Lung microvascular endothelial cell (primary cell): ENCODE results near the gene DSTN. TPM values are rescaled to one million over a fixed set of nuclear protein-coding genes. Genes with fewer than 3 reads are reported as not detected.

Source experiments
- DNase-seq, 2 donors: peaks; one replicate each; pipeline versions ENCODE4 v3.0.0 to v3.0.0-alpha.2; 2010; ENCODE audit warnings: low read depth in 2 of 2
- total RNA-seq: library from RNA; depleted of rRNA; stranded (reverse); fragments of >200 nt; gene quantifications from 2 replicates; pipeline ENCODE4 v1.2.1, GENCODE V29; 2014

Gene DSTN
- total RNA-seq, 1 donor from 2014 or later: 59.3 TPM

DNA sequence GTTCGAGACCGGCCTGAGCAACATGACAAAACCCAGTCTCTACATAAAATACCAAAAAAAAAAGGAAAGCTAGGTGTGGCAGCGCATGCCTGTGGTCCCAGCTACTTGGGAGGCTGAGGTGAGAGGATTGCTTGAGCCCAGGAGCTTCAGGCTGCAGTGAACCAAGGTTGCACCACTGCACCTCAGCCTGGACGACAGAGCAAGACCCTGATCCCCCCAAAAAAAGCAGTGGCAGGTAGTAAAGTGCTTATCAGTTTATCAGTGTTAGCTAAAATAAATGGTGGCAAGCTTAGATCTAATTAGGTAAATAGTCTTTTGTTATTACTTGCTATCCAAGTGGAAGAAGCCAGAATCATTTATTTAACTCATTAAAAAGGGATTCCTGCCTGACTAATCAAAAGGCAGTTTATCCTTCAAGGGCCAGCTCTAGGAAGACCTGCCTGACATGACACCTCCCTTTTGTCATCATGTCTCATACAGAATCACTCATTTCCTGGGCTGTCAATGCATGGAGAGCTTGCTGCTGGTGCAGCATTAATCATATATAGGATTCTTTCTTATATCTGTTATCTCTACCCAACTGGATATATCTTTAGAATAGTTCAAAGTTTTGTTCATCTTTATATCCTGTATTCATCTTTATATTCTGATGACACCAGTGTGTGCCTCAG, 9.6 kb downstream of the DSTN start:
- DNase-seq: peak in 1 of 2 donors; percentile 58

GRCh38 chr20:17580895-17581294, 11.0 kb downstream of the DSTN start:
- DNase-seq: no peak

DNA sequence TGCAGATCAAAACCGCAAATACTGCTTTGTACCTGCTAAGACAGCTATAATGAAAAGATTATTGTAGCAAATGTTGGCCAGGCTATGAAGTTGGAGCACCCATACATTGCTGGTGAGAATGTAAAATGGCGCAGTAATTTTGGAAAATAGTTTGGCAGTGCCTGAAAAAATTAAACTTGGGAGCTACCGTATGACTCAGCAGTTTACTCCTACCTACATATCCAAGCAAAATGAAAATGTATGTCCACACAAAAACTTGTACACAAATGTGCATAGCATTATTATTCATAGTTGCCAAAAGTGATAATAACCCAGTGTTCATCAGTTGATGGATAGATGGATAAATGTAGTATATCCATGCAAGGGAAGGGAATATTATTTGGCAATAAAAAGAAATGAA, 13.3 kb downstream of the DSTN start:
- no peak for DNase-seq

- no peak for DNase-seq
Observed at GRCh38 chr20:17584689-17585088, 14.8 kb downstream of the DSTN start.

GRCh38 chr20:17586250-17586649, 16.4 kb downstream of the DSTN start:
- no peak for DNase-seq

DNA sequence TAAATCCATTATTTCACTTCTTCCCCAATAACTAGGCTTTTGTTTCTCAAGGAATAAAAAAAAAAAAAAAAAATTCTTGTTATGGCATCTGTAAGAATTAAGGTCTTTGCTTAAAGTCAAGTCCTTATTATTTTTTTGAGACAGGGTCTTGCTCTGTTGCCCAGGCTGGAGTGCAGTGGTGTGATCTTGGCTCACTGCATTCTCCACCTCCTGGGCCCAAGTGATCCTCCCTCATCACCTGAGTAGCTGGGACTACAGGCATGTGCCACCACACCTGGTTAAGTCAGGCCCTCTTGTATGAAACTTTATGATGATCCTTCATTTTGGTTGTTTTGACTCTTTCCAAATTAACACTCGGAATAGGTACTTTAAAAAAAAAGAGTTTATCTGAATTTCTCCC, 17.3 kb downstream of the DSTN start:
- DNase-seq: no peak

- DNase-seq: no peak
Observed at GRCh38 chr20:17587824-17588223, 17.9 kb downstream of the DSTN start.

DNA sequence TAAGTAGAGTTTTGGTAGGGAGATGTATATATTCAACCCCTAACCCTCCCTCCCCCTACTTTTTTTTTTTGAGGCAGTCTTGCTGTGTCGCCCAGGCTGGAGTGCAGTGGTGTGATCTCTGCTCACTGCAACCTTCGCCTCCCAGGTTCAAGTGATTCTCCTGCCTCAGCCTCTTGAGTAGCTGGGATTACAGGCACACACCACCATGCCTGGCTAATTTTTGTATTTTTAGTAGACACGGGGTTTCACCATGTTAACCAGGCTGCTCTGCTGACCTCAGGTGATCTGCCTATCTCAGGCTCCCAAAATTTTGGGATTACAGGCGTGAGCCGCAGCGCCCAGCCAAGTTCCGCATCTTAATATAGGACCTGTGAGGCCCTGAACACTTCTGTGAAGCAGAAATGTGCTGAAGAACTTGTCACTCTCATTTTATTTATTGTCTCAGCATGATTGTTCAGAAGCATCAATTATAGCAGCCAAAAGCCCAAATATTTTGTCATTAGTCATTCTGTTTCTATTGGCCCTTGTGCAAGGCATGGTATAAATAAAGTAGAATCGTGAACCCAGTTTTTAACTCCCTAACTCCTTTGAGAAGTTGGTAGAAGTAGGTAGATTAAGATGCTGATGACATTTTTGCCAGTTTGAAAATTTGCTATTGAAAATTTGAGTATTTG, 19.4 kb downstream of the DSTN start:
- no peak for DNase-seq

DNA sequence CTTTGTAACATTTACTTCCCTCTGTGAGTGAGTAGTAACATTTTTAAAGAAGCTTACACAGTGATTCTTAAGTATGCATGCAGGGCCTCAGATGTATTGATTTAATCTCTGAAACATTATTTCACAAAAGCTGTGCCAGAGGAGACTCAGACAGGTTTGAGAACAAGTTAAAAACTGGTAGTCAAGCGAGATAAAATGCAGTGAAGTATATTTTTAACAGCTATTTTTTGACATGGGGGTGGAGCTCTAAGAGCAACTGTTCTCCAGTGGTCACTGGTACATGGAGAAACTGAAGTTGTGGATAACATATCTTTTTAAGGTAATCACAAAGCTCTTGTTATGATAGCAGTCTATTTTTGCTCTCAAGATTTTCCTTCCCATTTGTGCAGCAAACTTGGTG, 20.4 kb downstream of the DSTN start:
- DNase-seq: no peak

DNA sequence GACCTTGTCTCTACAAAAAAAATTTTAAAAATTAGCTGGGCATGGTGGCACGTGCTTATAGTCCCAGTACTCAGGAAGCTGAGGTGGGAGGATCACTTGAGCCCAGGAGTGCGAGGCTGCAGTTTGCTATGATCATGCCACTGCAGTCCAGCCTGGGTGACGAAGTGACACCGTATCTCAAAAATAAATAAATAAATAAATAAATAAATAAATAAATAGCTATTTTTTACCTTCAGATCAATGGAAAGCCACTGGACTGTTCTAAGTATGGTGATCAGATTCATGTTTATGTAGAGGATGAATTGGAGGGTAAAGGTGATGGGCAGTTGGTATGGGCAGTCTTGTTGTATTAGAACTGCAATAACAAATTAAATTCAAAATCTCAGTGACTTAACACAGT, 24.0 kb downstream of the DSTN start:
- no peak for DNase-seq

DNA sequence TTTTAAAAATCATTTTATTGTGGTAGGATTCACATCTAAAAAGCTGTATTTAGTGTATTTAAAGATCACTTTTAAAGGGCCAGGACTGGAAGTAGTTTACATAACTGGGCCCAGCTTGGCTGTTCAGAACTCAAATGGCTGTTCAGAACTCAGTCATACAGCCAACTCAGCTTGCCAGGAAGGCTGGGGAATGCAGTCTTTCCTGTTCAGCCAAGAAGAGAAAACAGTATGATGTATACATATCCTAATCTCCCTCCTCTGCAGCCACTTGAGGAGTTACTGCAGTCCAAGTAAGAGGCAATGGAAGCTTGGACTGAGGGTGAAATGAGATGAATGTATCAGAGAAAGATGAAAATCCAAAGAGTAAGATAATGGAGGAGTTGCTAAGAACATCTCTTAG, 24.6 kb downstream of the DSTN start:
- peak; percentile 36 to 89 for DNase-seq

DNA sequence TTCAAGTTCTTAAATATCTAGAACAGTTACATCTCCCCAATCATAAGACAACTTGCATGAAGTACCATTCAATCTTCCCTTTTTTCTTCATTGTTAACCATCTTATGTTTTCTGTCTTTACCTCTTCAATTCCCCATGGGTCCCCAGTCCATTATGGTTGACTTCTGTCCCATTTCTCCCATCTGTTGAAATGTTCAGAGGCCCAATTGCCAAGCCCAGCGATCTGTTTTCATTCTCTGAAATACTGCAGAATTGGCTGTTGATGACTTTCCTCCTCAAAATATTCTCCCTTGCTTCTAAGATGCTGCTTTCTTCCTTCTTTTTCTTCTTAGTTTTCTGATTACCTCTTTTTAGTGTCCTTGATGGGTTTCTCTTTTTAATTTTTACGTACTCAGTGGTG, 26.0 kb downstream of the DSTN start:
- DNase-seq: no peak

DNA sequence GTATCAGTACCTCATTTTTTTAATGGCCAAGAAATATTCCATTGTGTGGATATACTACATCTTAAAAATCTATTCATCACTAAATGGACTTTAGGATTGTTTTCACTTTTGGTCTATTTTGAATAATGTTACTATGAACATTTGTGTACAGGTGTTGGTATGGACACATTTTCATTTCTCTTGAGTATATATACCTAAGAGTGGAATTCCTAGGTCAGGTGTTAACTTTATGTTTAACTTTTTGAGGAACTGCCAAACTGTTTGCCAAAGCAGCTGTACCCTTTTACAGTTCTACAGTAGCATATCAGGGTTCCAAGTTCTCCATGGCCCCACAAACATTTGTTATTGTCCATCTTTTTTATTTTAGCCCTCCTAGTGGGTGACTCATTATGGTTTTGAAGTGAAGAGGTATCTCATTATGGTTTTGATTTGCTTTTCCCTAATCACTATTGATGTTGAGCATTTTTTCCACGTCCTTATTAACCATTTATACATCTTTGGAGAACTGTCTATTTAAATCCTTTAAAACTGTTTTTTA, 28.2 kb downstream of the DSTN start:
- DNase-seq: no peak

DNA sequence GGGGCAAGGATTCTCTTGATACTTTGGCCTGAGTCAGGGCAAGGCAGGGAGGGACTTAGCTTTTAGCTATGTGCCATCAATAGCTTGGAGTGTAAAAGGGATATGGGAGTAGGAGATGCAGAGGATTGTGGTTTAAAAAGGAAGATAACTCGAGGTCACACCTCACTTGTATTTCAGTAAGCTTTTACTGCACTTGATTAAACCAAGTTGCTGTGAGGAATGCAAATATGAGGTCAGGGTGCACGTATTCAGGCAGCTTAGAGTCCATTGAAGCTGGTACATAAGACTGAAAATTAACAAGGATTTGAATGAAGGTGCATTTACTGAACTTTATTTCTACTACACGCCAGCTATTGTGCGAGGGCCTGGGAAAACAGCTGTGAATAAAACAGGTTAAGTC, 32.1 kb downstream of the DSTN start:
- no peak for DNase-seq

DNA sequence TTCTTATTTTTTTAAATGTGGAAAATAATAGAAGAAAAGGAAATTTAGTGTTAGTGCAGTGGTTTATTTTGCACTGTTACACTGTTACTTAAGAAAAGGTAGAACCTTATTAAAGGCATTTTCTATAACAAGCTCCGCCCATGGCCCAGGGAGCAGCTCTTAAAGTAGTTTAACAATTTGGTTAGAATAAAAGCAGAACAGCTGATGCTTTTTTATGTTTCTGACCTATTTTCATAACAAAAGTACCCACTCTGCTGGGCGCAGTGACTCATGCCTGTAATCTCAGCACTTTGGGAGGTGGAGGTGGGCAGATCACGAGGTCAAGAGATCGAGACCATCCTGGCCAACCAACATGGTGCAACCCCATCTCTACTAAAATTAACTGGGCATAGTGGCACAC, 32.6 kb downstream of the DSTN start:
- DNase-seq: no peak

DNA sequence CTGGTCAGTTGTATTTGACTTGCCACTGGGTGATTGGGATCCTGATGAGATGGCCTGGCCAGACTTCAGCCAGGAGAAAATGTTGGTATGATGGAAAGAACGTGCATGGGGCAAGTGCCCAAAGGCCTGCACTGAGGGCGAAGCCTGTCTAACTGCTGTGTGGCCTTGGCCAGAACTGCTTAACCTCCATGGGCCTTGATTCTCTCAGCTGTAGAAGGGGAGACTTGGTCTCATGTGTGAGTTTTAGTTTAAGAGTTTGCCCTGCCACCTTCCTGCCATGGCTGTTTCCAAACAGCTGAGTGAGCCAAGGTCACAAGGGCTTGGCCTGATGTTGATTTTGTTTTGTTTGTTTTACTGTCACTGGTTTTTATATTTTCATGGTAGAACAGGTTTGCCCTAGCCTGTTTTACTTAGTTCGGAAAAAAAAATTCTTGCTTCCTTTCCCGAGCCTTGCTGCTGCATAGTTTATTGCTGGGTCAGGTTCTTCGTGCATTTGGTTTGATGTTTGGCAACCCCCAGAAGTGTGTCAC, 35.3 kb downstream of the DSTN start:
- DNase-seq: peak in 1 of 2 donors; percentile 28

DNA sequence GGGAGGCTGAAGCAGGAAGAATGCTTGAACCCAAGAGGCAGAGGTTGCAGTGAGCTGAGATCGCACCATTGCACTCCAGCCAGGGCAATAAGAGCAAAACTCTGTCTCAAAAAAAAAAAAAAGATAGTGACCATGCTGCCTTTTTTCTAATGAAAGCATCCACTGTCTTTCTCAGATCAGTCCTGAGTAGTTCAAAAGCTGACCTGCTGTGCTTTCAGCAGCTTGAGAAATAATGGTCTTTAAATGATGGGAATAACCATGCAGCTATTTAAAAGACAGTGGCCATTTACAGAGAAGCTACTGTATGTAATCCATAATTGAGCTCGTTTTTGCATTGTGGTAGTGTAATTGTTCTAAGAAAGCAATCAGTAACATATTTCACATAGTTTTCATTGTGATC, 36.1 kb downstream of the DSTN start:
- no peak for DNase-seq

DNA sequence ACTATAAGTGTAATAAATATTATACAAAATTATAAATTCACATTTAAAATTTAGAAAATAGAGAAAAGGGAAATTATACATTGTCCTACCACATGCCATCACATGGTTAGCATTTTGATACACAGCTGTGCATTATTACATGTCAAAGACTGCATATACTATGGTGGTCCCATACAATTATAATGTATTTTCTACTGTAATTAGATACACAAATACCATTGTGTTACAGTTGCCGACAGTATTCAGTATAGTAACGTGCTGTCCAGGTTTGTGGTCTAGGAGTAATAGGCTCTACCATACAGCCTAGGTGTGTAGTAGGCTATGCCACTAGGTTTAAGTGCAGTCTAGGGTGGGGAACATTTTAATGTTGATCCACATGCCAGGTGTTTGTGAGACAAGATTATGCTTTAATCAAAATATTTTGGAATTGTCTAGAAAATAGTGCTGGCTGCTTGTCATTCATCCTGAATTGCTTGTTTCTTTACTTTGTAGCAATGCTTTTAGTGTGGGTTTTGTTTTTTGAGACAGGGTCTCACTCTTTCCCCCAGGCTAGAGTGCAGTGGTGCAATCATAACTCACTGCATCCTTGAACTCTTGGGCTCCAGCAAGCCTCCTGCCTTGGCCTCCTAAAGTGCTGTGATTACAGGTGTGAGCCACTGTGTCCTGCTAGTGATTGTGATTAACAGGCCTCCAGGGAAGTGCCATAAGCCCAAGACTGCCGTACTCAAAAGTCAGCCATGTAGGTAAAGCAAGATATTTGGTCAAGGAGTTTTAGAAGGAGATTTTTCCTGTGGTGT, 39.0 kb downstream of the DSTN start:
- no peak for DNase-seq

GRCh38 chr20:17609811-17610377, 40.0 kb downstream of the DSTN start:
- no peak for DNase-seq

GRCh38 chr20:17610566-17611289, 40.9 kb downstream of the DSTN start:
- DNase-seq: peak in 1 of 2 donors; percentile 45

DNA sequence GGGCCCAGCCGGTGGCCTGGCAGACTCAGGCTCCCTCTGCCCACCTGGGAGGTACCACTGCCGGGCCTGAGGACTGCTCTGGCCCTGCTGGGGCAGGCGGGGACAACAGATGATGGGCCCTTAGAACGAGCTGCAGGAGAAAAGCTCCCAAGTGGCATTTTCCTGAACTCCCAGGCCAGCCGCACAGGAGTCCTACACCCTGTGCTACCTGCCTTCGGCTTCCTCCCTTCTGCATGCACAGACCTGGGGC, 41.3 kb downstream of the DSTN start:
- DNase-seq: peak in 1 of 2 donors; percentile 21
